Testis (tissue), 5 donors: ENCODE data around the gene GDPD1. TPM values are rescaled to one million over a fixed set of nuclear protein-coding genes. Genes with fewer than 3 reads are reported as not detected.

ENCODE experiments used
- DNase-seq: peaks from one replicate; pipeline ENCODE4 v3.0.0-alpha.2; 2019
- H3K27ac ChIP-seq, 2 donors: fragments of 200-600 bp; sonication (generic); one replicate each; pipeline ENCODE4 v1.5.1; 2019
- H3K27me3 ChIP-seq: fragments of 200-600 bp; sonication (generic); one replicate; pipeline ENCODE4 v1.5.1; 2019
- H3K36me3 ChIP-seq: fragments of 200-600 bp; sonication (generic); one replicate; pipeline ENCODE4 v1.5.1; 2017; ENCODE audit warnings: low read depth; ENCODE audit errors: missing control alignments
- H3K4me1 ChIP-seq: fragments of 200-600 bp; sonication (generic); one replicate; pipeline ENCODE4 v1.5.1; 2019
- H3K4me3 ChIP-seq, 2 donors: fragments of 200-600 bp; sonication (generic); one replicate each; pipeline ENCODE4 v1.5.1; 2017 to 2019
- H3K9me3 ChIP-seq: fragments of 200-600 bp; sonication (generic); one replicate; pipeline ENCODE4 v1.5.1; 2017
- POLR2A ChIP-seq: fragments of 450-650 bp; IDR thresholded peaks from one replicate; pipeline ENCODE4 v1.6.1; 2017; ENCODE audit warnings: antibody characterized with exemption, mild to moderate bottlenecking, moderate library complexity
- WGBS, 2 donors: methylation state at CpG; one replicate each; pipeline ENCODE4 v1.1.5; 2018; 5-methylcytosine and 5-hydroxymethylcytosine counted together
- intact Hi-C: fragments of 100-400 bp; cut with DNase I; formaldehyde crosslinking; loops from one replicate; pipeline ENCODE4 v1.15.1; 2023; ENCODE audit warnings: low total_unique reads
- long read RNA-seq, 2 donors: transcript quantifications; one replicate each; lab custom pipeline, GENCODE V29; 2026
- polyA plus RNA-seq: library from polyadenylated mRNA; stranded (reverse); fragments of 350-450 nt; fragmentation: Illumina TruSeq; extraction: RNeasy Lipid Tissue Mini Kit (QIAGEN cat#74804); gene quantifications from one replicate; pipeline ENCODE4 v1.2.3, GENCODE V29; 2014; ENCODE audit warnings: low read depth, low replicate concordance; ENCODE audit not compliant: insufficient read depth
- total RNA-seq, 2 donors: library from RNA; depleted of rRNA; stranded (reverse); fragments of >200 nt; gene quantifications; one replicate each; pipeline ENCODE4 v1.2.3, GENCODE V29; 2016
- TF ChIP-seq, protein P1 (sequence below), 3 experiments: fragments of 450-650 bp in 2 of 3; fragments of 200-600 bp in 1 of 3; sonication (generic) in 1 of 3; IDR thresholded peaks; one replicate each; pipeline ENCODE4 v1.5.1; 2016 to 2019; ENCODE audit warnings: antibody characterized with exemption in 3 of 3, mild to moderate bottlenecking in 2 of 3, moderate library complexity in 1 of 3

Gene GDPD1
- 10 to 100 TPM in 1 of 2 donors, 1 to 10 TPM in 1; 9.6 to 11.7 TPM for total RNA-seq
- polyA plus RNA-seq, result 27.7 TPM
- long read RNA-seq, donor 1, partial matches to known transcripts, result 0 of 2 reads
- long read RNA-seq, donor 1, other reads (novel, unspliced or antisense), result 0 of 2 reads
- long read RNA-seq, donor 2, result 0 reads

DNA sequence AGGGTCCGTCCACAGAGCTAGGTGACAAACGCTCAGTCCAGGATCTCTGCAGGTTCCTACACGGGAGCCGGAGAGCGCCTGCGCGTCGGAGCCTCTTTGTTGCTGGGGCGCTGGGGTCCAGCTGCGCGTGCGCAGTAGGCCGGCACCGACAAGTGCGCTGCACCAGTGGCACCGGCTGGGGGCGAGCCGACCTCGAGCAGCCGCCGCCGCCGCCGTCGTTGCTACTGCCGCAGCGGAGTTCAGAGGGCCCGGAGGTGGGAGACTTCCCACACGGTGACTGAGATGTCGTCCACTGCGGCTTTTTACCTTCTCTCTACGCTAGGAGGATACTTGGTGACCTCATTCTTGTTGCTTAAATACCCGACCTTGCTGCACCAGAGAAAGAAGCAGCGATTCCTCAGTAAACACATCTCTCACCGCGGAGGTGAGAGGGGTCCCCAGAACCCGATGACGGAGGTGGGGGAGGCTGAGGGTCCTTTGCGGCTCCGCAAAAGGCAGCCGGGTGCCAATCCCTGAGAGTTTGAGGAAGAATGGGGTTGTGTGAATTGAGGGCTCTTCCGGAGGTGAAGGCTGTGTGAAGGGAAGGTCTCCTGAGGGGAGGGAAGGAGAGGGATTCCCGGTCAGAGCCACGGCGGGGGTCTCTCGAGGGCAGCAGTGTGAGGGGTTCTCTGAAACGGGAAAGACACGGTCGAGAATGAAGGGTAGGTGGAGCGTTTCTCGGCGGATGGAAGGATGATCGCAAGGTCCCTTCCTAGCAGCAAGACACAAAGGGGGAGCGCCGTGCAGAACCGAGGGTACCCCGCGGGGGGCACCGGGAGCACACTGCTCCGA, at the start of gene GDPD1:
GDPD1 (plus strand) TSS at position 184 of the 831 bp plus-strand sequence; CDS start at position 283, 99 bp downstream.
- intact Hi-C loops, result no loop called here

DNA sequence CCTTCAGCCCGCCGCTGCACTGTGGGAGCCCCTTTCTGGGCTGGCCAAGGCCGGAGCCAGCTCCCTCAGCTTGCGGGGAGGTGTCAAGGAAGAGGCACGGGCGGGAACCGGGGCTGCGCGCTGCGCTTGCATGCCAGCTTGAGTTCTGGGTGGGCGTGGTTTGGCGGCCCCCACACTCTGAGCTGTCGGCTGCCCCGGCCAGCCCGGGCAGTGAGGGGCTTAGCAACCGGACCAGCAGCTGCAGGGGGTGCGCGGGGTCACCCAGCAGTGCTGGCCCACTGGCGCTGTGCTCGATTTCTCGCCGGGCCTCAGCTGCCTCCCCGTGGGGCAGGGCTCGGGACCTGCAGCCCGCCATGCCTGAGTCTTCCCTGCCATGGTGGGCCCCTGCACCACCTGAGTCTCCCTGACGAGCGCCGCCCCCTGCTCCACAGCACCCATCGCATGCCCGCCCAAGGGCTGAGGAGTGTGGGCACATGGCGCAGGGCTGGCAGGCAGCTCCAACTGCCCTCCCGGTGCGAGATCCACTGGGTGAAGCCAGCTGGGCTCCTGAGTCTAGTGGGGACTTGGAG, 47.8 kb upstream of the GDPD1 start:
- intact Hi-C loops, result no loop called here
- Histone ChIP-seq H3K27me3 (no peaks in the 10 kb centered on the region), H3K9me3 (no peaks in the 10 kb centered on the region), H3K4me3 (peak overlapping the region; percentile 32 to 52), H3K4me1 (no peaks in the 10 kb centered on the region), H3K36me3 (no peaks in the 10 kb centered on the region), H3K27ac (no peak overlapping the region)
- TF ChIP-seq, protein P1, sequence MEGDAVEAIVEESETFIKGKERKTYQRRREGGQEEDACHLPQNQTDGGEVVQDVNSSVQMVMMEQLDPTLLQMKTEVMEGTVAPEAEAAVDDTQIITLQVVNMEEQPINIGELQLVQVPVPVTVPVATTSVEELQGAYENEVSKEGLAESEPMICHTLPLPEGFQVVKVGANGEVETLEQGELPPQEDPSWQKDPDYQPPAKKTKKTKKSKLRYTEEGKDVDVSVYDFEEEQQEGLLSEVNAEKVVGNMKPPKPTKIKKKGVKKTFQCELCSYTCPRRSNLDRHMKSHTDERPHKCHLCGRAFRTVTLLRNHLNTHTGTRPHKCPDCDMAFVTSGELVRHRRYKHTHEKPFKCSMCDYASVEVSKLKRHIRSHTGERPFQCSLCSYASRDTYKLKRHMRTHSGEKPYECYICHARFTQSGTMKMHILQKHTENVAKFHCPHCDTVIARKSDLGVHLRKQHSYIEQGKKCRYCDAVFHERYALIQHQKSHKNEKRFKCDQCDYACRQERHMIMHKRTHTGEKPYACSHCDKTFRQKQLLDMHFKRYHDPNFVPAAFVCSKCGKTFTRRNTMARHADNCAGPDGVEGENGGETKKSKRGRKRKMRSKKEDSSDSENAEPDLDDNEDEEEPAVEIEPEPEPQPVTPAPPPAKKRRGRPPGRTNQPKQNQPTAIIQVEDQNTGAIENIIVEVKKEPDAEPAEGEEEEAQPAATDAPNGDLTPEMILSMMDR (IDR thresholded peaks at IDR 0.05), result no peak
- TF ChIP-seq POLR2A, result no peak
- DNase-seq, result no peak
- 79 to 86% methylated on average over 8 to 33 of the region's 33 CpGs for WGBS, 2 donors

More for the DNA sequence above, at the start of gene GDPD1:
- no peak for TF ChIP-seq POLR2A
- TF ChIP-seq, protein P1 (IDR thresholded peaks at IDR 0.05), result peak; percentile 60 to 72 (median 62)
- 0% methylated on average over 27 to 59 of the region's 60 CpGs for WGBS, 2 donors
- peak within 1 kb of the TSS; percentile 52 to 66 for H3K27ac ChIP-seq
- no peaks in the 10 kb centered on the region for H3K36me3 ChIP-seq
- no peaks in the 10 kb centered on the region for H3K27me3 ChIP-seq
- peak; percentile 96 for DNase-seq
- peak within 1 kb of the TSS; percentile 59 to 77 for H3K4me3 ChIP-seq
- no peaks in the 10 kb centered on the region for H3K9me3 ChIP-seq
- H3K4me1 ChIP-seq, result no peaks in the 10 kb centered on the region

DNA sequence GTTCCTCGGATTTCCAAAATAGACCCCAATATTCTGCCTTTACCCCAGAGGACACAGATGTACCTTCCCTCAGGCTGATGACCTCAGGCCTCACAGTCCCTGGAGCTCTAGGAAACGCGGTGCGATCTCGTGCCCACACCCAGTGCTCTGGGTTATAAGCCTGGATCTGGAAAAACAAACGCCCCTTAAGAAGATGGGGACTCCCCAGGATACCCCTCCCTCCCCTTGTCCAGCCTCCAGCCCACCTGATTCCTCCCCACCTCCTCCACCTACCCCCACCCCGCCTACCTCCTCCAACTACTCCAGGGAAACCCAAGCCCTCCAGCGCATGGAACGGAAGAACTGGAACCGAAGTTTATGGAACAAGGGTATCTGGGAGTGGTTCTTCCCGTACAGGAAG, 45.6 kb upstream of the GDPD1 start:
- no peak for DNase-seq
- TF ChIP-seq POLR2A, result no peak
- TF ChIP-seq, protein P1 (IDR thresholded peaks at IDR 0.05), result no peak
- Histone ChIP-seq H3K4me3 (no peak overlapping the region), H3K9me3 (no peaks in the 10 kb centered on the region), H3K36me3 (no peaks in the 10 kb centered on the region), H3K27me3 (no peaks in the 10 kb centered on the region), H3K27ac (no peak overlapping the region), H3K4me1 (no peaks in the 10 kb centered on the region)
- intact Hi-C loops, result no loop called here
- WGBS, 2 donors, result 92 to 94% methylated on average over 10 to 11 of the region's 11 CpGs

DNA sequence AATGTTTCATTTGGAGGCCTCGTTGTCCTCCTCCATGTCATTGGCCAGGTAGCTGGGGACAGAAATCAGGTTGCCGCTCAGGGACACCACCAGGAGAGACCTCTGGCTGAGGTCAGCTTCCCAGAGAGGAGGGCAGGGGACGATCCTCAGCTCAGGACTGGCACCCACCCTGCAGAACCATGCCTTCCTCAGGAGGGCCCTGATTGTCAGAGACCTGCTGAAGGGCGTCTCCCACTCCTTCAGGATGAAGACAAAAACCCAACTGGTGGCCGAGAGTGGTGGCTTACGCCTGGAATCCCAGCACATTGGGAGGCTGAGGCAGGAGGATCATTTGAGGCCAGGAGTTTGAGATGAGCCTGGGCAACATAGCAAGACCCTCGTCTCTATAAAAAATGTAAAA, 45.2 kb upstream of the GDPD1 start:
- Histone ChIP-seq H3K27ac (no peak overlapping the region), H3K4me3 (no peak overlapping the region)

More for the DNA sequence above, 45.2 kb upstream of the GDPD1 start:
- intact Hi-C loops, result no loop called here
- DNase-seq, result no peak
- Histone ChIP-seq H3K36me3 (no peaks in the 10 kb centered on the region), H3K4me1 (no peaks in the 10 kb centered on the region), H3K27me3 (no peaks in the 10 kb centered on the region), H3K9me3 (no peaks in the 10 kb centered on the region)
- TF ChIP-seq POLR2A, result no peak
- TF ChIP-seq, protein P1 (IDR thresholded peaks at IDR 0.05), result no peak
- 98 to 99% methylated on average over 6 to 7 of the region's 7 CpGs for WGBS, 2 donors
